SK-N-SH (cell line): ENCODE measurements around the gene ZNF74.
"Not testable (repeated sequence)": the region's sequence is repeated elsewhere in the genome, so short reads cannot be mapped to it uniquely, and the experiment has no call there.

Source experiments
- IRF3 ChIP-seq: fragments of 150-350 bp; IDR thresholded peaks from 2 replicates; pipeline ENCODE4 v1.6.1; 2016; ENCODE audit warnings: mild to moderate bottlenecking, low read depth, low read length
- NFIC ChIP-seq: IDR thresholded peaks from 2 replicates; pipeline ENCODE4 v1.4.0; 2012; ENCODE audit warnings: borderline replicate concordance
- POLR2AphosphoS5 ChIP-seq: IDR thresholded peaks from 2 replicates; pipeline ENCODE4 v1.6.1; 2012; ENCODE audit warnings: low read depth, low read length
- RAD21 ChIP-seq: IDR thresholded peaks from 2 replicates; pipeline ENCODE4 v1.6.1; 2012; ENCODE audit warnings: mild to moderate bottlenecking, low read length
- RCOR1 ChIP-seq: fragments of 150-350 bp; IDR thresholded peaks from 2 replicates; pipeline ENCODE4 v1.6.1; 2017; ENCODE audit warnings: antibody characterized with exemption, low read length
- REST ChIP-seq: IDR thresholded peaks from 2 replicates; pipeline ENCODE4 v1.6.1; 2012; ENCODE audit warnings: mild to moderate bottlenecking, low read depth, low read length, moderate library complexity
- ZBTB33 ChIP-seq: IDR thresholded peaks from 2 replicates; pipeline ENCODE4 v1.4.0; 2012; ENCODE audit warnings: low read depth, borderline replicate concordance
- TF ChIP-seq, protein P1 (sequence below): fragments of 200-600 bp; sonication (generic); IDR thresholded peaks from 2 replicates; pipeline ENCODE4 v1.6.1; 2017; ENCODE audit warnings: antibody characterized with exemption, mild to moderate bottlenecking, moderate library complexity

GRCh38 chr22:20451129-20451778 lies 57.3 kb downstream of the ZNF74 start:
- TF ChIP-seq RAD21, IRF3, ZBTB33, NFIC, RCOR1, POLR2AphosphoS5, REST: not testable (repeated sequence)
- TF ChIP-seq, protein P1, sequence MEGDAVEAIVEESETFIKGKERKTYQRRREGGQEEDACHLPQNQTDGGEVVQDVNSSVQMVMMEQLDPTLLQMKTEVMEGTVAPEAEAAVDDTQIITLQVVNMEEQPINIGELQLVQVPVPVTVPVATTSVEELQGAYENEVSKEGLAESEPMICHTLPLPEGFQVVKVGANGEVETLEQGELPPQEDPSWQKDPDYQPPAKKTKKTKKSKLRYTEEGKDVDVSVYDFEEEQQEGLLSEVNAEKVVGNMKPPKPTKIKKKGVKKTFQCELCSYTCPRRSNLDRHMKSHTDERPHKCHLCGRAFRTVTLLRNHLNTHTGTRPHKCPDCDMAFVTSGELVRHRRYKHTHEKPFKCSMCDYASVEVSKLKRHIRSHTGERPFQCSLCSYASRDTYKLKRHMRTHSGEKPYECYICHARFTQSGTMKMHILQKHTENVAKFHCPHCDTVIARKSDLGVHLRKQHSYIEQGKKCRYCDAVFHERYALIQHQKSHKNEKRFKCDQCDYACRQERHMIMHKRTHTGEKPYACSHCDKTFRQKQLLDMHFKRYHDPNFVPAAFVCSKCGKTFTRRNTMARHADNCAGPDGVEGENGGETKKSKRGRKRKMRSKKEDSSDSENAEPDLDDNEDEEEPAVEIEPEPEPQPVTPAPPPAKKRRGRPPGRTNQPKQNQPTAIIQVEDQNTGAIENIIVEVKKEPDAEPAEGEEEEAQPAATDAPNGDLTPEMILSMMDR = not testable (repeated sequence)
